SIG-M5 (cell line): ENCODE measurements around the gene MAN2A1.
"Not testable (repeated sequence)": the region's sequence is repeated elsewhere in the genome, so short reads cannot be mapped to it uniquely, and the experiment has no call there.

ENCODE experiments used
- DNase-seq: peaks from one replicate; lab custom pipeline; 2025; lab: John Stamatoyannopoulos, UW

The MAN2A1 gene

GRCh38 chr5:109868737-109869136 lies 179.0 kb downstream of the MAN2A1 start:
- no peak for DNase-seq

GRCh38 chr5:109873687-109874086 lies 184.0 kb downstream of the MAN2A1 start:
- DNase-seq = no peak

- no peak for DNase-seq
Observed at GRCh38 chr5:109874108-109874507, 184.4 kb downstream of the MAN2A1 start.

GRCh38 chr5:109876030-109876725 lies 186.5 kb downstream of the MAN2A1 start:
- DNase-seq = no peak

GRCh38 chr5:109876941-109877669 lies 187.4 kb downstream of the MAN2A1 start:
- DNase-seq = no peak

- no peak for DNase-seq
Observed at GRCh38 chr5:109877670-109878045, 187.9 kb downstream of the MAN2A1 start.

GRCh38 chr5:109878887-109879286 lies 189.2 kb downstream of the MAN2A1 start:
- no peak for DNase-seq

GRCh38 chr5:109880907-109881685 lies 191.4 kb downstream of the MAN2A1 start:
- DNase-seq = no peak

- DNase-seq = no peak
Observed at GRCh38 chr5:109882546-109882945, 192.8 kb downstream of the MAN2A1 start.

GRCh38 chr5:109884676-109885075 lies 194.9 kb downstream of the MAN2A1 start:
- DNase-seq = no peak

- no peak for DNase-seq
Observed at GRCh38 chr5:109885205-109885604, 195.5 kb downstream of the MAN2A1 start.

GRCh38 chr5:109888989-109889388 lies 199.3 kb downstream of the MAN2A1 start:
- DNase-seq = no peak

- not testable (repeated sequence) for DNase-seq
Observed at GRCh38 chr5:109893271-109893670, 203.5 kb downstream of the MAN2A1 start.

- no peak for DNase-seq
Observed at GRCh38 chr5:109898269-109899162, 208.8 kb downstream of the MAN2A1 start.

GRCh38 chr5:109899163-109899535 lies 209.4 kb downstream of the MAN2A1 start:
- DNase-seq = no peak

- DNase-seq = no peak
Observed at GRCh38 chr5:109900461-109900860, 210.7 kb downstream of the MAN2A1 start.

- no peak for DNase-seq
Observed at GRCh38 chr5:109900911-109901627, 211.3 kb downstream of the MAN2A1 start.

- DNase-seq = no peak
Observed at GRCh38 chr5:109901628-109901981, 211.9 kb downstream of the MAN2A1 start.

- DNase-seq = no peak
Observed at GRCh38 chr5:109903061-109903460, 213.3 kb downstream of the MAN2A1 start.

GRCh38 chr5:109905906-109906305 lies 216.2 kb downstream of the MAN2A1 start:
- no peak for DNase-seq

GRCh38 chr5:109907189-109907588 lies 217.5 kb downstream of the MAN2A1 start:
- DNase-seq = no peak
